GM10248 (cell line): ENCODE results near the gene TRAM2.

Source experiments
- CTCF ChIA-PET: fragments of 300-600 bp; sonication (Branson Sonifier 250); formaldehyde crosslinking; extraction: SDS; loops from one replicate; lab custom pipeline; 2021; ENCODE audit warnings: antibody characterized with exemption; lab: Yijun Ruan, JAX
- POLR2A ChIA-PET: fragments of 350-650 bp; sonication (Branson Sonifier 250); formaldehyde crosslinking; extraction: SDS; loops from one replicate; lab custom pipeline; 2020; ENCODE audit warnings: antibody characterized with exemption; lab: Yijun Ruan, JAX
- DNase-seq: peaks from one replicate; pipeline ENCODE4 v3.0.0; 2012; ENCODE audit errors: extremely low spot score
- TF ChIP-seq, protein P1 (sequence below): IDR thresholded peaks from 2 replicates; pipeline ENCODE4 v1.5.1; 2012; ENCODE audit warnings: mild to moderate bottlenecking, low read depth; ENCODE audit errors: extremely low read depth, missing control alignments, control extremely low read depth

The TRAM2 gene

DNA sequence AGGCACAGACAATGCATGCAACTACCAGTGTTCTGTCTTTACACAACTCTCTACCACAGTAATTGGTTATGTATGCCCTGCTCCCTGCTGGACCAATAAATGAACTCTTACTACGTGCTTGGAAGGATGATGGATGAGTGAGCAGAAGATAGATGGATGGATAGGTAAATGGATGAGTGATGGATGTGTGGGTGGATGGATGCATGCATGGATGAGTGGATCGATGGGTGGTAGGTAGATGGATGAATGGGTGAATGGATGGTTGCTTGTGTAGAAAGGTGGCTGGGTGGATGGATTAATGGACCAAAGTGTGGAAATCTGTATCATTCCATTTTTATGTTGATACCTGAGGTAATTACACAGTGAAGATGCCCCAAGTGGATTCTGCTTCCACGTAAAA is 10.1 kb upstream of the TRAM2 start:
- DNase-seq = no peak
- ChIA-PET CTCF (no interaction called here), POLR2A (no interaction called here)
- TF ChIP-seq, protein P1, sequence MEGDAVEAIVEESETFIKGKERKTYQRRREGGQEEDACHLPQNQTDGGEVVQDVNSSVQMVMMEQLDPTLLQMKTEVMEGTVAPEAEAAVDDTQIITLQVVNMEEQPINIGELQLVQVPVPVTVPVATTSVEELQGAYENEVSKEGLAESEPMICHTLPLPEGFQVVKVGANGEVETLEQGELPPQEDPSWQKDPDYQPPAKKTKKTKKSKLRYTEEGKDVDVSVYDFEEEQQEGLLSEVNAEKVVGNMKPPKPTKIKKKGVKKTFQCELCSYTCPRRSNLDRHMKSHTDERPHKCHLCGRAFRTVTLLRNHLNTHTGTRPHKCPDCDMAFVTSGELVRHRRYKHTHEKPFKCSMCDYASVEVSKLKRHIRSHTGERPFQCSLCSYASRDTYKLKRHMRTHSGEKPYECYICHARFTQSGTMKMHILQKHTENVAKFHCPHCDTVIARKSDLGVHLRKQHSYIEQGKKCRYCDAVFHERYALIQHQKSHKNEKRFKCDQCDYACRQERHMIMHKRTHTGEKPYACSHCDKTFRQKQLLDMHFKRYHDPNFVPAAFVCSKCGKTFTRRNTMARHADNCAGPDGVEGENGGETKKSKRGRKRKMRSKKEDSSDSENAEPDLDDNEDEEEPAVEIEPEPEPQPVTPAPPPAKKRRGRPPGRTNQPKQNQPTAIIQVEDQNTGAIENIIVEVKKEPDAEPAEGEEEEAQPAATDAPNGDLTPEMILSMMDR = no peak

- POLR2A ChIA-PET = no interaction called here
- CTCF ChIA-PET = no interaction called here
Observed at GRCh38 chr6:52584203-52584602, 7.3 kb upstream of the TRAM2 start.

GRCh38 chr6:52582996-52583395 is 6.1 kb upstream of the TRAM2 start:
- ChIA-PET CTCF (interaction anchor here (1.7 kb wide), 1 partner anchor 18 kb away, joined by 3 read pairs; no protein-coding TSS in a partner anchor), POLR2A (no interaction called here)
- TF ChIP-seq, protein P1 = no peak
- no peak for DNase-seq

More at GRCh38 chr6:52584203-52584602, 7.3 kb upstream of the TRAM2 start:
- TF ChIP-seq, protein P1 = no peak
- DNase-seq = no peak

DNA sequence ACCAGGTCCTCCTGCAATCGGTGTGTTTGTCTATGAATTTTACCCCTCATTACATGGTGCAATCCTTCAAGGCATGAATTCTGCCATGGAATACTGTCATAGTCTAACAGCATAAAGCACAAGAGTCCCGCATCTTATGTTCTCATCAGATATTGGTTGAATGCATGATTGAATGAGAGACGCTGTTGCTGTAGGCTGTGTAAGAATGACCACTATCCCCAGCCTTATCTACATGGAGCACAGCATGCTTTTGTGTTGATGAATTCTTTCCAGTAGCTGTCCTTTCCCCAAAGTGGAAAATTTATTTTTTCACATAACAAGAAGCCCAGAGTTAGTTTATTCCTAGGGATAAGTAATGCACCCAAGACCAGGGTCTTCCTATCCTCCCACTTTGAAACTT is 5.6 kb upstream of the TRAM2 start:
- TF ChIP-seq, protein P1 = no peak
- ChIA-PET POLR2A (no interaction called here), CTCF (interaction anchor here (1.5 to 1.7 kb wide), 2 partner anchors 12 to 17 kb away, joined by 3 to 4 read pairs; no protein-coding TSS in a partner anchor)
- no peak for DNase-seq

GRCh38 chr6:52580905-52581304 is 4.0 kb upstream of the TRAM2 start:
- CTCF ChIA-PET = interaction anchor here (1.1 to 2.0 kb wide), 6 partner anchors 10 to 181 kb away, joined by 3 to 9 read pairs (median 4); no protein-coding TSS in a partner anchor
- TF ChIP-seq, protein P1 = no peak
- DNase-seq = no peak
- POLR2A ChIA-PET = no interaction called here

DNA sequence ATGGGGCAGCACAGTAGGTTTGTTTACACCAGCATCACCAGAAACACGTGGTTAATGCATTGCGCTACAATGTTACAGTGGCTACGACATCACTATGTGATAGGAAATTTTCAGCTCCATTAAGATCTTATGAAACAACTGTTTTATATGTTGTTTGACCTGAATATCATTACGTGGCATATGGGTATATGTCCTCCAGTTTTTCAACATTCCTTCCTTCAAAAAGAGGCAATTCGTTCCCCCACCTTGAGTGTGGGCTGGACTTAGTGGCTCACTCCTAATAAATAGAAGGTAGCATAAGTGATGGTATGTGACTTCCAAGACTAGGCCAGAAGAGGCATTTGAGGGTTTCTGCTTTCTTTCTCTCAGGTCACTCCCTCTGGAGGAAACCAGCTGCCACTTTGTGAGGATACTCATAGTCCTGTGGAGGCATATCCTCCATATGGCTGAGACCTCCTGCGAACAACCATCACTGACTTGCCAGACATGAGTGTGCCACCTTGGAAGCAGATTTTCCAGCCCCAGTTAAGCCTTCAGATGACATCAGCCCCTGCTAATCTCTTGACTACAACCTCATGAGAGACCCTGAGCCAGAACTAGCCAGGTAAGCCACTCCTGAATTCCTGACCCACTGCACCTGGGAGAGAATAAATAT is 2.3 kb upstream of the TRAM2 start:
- ChIA-PET POLR2A (no interaction called here), CTCF (interaction anchor here (0.6 to 4.6 kb wide), 6 partner anchors 12 to 162 kb away, joined by 3 to 22 read pairs (median 4); no protein-coding TSS in a partner anchor)
- DNase-seq = no peak
- TF ChIP-seq, protein P1 = no peak
